Bone marrow (tissue), 2 donors: Measurements from ENCODE around the gene HYCC2.
A peak's percentile ranks its signal among the peaks of the same experiment; 100 is the strongest.
"Not testable (repeated sequence)": the region's sequence is repeated elsewhere in the genome, so short reads cannot be mapped to it uniquely, and the experiment has no call there.

Experiments
- DNase-seq, 2 donors: peaks; one replicate each; lab custom pipeline; 2025; lab: John Stamatoyannopoulos, UW

Gene HYCC2

DNA sequence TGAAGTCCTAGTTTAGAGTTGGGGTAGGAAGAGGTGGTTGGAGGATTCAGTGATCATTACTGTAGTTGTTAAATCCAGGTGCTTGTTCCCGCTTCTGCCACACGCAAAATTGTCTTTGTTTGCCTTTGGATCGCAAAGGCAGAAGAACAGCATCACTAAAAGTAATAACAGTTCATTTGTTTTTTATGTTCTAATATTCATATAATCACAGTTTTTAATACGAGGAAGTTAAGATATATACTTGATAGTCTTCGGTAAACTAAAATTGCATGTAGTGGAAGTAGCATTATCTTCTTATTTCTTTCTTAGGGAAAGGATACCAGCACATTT is 695 bp upstream of the HYCC2 start:
- DNase-seq = no peak

DNA sequence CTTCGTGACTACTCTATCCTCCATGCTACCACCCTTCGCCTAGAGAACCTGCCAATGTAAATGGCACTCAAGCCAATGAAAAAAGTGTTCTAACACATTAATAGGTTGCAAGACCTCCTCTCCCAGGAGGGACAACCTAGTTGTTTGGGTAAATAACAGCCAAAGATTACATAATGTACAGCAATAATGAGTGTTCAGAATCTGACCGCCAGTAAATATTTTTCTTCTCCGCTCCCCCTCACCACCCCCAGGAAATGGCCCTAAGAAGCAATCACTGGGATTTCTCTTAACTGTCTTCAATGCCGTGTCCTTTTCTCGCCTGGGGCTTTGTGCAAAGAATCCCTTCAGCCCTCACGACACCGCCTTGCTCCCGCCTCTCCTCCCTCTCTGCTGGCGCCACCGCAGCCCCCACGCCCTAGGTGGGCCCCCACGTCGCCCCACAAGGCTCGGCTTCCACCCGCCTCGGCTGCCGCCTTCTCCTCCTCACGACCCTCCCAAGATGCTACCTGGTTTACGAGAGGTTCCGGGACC is 458 bp downstream of the HYCC2 start:
- DNase-seq = no peak

DNA sequence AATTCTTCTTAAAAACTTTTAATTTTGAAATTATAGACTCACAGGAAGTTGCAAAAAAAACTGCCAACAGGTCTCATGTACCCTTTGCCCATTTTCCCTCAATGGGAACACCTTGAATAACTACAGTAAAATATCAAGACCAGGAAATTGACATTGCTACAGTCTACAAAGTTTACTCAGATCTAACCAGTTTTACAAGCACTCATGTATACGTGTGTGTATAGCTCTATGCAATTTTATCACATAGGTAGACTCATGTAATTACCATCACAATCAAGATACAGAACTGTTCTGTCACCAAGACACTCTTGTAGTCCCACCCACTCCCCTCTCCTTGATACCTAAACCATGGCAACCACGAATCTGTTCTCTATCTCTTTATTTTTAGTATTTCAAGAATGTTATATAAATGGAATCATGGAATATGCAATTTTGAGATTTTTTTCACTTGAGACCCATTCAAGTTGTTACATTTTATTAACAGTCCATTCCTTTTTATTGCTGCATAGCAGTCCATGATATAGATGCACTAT is 6.6 kb downstream of the HYCC2 start:
- no peak for DNase-seq

DNA sequence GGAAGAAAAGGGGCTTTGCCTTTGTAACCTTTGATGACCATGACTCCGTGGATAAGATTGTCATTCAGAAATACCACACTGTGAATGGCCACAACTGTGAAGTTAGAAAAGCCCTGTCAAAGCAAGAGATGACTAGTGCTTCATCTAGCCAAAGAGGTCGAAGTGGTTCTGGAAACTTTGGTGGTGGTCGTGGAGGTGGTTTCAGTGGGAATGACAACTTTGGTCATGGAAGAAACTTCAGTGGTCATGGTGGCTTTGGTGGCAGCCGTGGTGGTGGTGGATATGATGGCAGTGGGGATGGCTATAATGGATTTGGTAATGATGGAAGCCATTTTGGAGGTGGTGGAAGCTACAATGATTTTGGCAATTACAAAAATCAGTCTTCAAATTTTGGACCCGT is 8.0 kb downstream of the HYCC2 start:
- DNase-seq = not testable (repeated sequence)

DNA sequence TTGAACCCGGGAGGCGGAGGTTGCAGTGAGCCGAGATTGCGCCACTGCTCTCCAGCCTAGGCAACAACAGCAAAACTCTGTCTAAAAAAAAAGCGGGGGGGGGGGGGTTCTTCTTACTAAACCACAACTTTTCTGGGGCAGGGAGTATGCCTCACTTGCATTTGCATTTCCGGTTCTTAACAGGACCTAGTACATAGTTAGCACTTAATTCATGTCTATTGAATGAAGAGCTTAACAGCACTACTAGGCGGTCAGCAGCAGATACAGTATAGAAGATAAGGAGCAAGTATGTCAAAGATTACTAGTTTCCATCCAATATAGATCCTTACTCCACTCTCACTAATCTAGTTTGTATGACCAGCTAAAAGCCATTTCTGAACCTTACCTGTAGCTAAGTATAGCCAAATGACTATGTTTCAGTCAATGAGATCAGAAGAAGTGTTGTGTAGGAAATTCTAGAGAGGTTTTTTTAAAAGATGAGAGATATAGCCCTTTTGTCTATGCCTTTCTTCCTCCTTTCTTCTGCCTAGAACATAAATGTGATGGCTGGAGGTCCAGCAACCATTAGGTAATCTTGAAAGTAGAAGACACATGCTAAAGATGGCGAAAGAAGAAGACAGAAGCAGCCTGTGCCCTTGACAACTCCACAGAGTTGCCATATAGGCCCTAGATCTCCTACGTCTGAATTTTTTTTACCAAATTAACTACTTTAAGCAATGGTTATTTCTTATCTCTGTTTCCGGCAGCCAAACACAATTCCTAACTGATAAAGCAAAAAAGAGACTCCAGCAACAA is 11.3 kb downstream of the HYCC2 start:
- DNase-seq = no peak

DNA sequence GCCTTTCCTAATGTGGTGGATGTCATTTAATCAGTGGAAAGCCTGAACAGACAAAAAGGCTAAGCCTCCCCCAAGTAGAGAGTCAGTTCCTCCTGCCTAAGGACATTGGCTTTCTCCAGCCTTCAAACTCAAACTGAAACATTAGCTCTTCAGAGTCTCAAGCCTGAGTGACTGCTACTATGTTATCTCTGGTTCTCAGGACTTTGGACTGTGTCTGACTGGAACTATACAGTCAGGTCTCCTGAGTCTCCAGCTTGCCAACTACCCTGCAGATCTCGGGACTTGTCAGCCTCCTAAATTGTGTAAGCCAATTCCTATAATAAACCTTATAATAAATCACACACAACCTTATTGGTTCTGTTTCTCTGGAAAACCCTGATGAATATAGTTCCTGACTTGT is 12.6 kb downstream of the HYCC2 start:
- DNase-seq = no peak

DNA sequence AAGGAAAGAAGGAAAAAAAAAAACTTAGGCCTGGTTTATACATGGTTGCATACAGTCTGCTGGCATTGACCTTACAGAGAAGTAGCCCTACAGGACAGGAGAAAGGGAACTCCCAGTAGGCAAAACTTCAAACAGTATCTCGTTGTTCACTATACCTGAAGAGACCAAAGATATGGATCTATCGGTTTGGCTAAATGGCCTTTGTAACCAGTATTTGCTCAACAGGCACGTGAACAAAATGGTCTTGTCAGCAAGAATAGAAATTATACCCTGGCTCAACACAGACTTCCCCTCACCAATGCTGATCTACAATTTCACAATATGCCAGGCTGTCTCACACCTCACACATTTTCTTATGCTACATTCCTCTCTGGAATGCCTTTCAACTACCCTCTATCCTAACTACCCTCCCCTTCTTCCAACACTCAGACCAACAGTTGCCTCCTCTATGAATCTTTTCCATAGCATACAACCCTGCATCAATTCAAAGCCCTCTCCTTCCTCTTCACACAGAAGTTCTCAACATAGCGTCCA is 13.7 kb downstream of the HYCC2 start:
- no peak for DNase-seq

DNA sequence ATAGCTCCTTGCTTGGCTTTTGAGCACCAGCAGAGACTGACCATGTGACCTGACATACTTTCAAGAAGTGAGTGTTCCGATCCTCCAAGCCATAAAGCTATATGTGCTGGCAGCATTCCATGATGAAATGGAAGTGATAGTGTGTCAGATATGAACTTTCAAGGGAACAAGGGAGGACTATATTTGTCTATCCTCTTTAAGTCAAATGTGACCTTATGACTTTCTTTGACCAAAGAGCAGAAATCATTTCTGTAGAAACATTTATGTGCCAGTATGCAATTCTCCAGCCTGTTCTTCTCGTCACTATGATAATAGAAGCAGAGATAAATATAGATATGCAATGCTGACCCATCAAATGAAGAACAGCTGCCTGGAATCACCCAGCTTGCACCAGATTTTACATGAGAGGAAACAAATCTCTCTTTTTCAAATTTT is 14.4 kb downstream of the HYCC2 start:
- DNase-seq = no peak

DNA sequence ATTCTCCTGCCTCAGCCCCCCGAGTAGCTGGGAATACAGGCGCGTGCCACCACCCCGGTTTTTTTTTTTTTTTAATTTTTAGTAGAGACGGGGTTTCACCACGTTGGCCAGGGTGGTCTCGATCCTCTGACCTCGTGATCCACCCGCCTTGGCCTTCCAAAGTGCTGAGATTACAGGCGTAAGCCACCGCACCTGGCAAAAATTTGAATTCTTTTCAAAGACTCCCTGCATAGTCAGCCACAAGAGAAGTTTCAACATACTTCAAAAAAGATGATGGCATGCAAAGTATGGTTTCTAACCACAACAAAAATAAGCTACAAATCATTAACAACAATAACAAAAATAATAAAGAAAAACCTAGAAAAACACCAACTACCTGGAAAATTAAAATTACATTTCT is 22.0 kb downstream of the HYCC2 start:
- DNase-seq = no peak

DNA sequence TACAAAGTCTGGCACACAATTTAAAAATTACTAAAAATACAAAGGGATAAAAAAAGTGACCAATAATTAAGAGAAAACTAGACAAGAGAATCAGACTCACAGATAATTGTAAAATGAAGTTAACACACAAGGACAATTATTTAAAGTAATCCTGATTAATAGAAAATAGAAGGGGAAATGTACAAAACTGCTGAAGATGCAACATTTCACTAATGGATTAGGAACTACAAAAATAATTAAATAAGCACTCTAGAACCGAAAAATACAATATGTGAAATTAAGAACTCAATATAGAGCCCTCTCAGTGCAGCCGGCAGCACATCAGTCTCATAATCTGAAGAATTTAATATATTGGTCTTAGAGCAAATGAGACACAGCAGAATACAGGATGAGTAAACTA is 24.6 kb downstream of the HYCC2 start:
- no peak for DNase-seq

DNA sequence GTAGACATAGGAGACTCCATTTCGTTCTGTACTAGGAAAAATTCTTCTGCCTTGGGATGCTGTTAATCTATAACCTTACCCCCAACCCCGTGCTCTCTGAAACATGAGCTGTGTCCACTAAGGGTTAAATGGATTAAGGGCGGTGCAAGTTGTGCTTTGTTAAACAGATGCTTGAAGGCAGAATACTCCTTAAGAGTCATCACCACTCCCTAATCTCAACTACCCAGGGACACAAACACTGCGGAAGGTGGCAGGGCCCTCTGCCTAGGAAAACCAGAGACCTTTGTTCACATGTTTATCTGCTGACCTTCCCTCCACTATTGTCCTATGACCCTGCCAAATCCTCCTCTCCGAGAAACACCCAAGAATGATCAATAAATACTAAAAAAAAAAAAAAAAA is 28.4 kb downstream of the HYCC2 start:
- not testable (repeated sequence) for DNase-seq

DNA sequence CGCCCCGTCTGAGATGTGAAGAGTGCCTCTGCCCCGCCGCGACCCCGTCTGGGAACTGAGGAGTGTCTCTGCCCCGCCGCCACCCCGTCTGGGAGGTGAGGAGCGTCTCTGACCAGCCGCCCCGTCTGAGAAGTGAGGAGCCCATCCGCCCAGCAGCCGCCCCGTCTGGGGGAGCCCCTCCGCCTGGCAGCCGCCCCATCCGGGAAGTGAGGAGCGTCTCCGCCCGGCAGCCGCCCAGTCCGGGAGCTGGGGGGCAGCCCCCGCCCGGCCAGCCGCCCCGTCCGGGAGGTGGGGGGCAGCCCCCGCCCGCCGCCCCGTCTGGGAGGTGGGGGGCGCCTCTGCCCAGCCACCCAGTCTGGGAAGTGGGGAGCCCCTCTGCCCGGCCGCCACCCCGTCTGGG is 29.0 kb downstream of the HYCC2 start:
- DNase-seq = not testable (repeated sequence)

DNA sequence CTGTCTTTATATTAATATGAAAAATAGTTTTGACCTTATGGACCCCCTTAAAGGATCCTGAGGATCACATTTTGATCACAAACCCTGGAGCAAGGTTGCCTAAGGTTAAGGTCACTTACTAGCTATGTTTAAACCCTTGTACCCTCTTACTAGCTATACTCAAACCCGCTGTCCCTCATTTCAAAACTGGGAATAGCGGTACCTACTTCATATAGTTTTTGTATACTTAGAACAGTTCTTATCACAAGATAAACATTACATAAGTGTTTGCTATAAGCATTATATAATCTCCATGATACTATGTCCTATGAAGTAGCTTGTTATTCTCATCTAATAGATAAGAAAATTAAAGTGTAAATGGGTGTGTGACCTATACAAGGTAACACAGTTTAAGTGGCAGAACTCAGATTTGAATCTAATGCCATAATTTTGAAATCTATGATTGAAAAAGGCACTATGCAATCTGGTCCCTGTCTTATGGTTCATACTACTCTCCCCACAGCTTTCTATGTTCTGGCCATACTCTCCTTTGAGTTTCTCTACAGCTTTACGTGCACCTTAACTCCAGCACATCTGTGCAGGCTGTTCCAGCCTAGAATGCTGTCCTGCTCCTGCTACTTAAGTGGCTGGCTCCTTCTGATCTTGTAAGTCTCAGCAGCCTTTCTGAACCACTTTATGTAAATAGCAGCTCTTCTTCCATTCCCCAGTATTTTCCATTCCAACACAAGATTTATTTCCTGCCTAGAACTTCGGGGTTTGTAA is 30.4 kb downstream of the HYCC2 start:
- no peak for DNase-seq

DNA sequence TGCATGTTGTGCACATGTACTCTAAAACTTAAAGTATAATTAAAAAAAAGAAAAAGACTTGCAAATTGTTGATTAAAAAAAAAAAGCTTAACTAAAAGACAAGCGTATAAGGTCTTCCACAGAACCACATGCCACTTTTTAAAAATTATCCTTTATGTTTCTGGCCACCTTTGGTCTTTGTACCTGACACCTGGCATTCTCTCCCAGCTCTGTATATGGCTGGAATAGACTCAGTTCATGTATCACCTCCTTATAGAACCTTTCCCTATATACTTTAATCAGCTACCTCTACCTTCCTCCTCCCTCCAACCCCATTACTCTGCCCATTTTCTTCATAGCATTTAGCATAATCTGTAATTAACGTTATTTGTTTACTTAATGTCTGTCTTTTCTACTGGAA is 32.6 kb downstream of the HYCC2 start:
- DNase-seq = no peak

DNA sequence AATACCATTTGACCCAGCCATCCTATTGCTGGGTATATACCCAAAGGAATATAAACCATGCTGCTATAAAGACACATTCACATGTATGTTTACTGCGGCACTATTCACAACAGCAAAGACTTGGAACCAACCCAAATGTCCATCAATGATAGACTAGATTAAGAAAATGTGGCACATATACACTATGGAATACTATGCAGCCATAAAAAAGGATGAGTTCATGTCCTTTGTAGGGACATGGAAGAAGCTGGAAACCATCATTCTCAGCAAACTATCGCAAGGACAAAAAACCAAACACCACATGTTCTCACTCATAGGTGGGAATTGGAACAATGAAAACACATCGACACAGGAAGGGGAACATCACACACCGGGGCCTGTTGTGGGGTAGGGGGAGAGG is 33.1 kb downstream of the HYCC2 start:
- not testable (repeated sequence) for DNase-seq

DNA sequence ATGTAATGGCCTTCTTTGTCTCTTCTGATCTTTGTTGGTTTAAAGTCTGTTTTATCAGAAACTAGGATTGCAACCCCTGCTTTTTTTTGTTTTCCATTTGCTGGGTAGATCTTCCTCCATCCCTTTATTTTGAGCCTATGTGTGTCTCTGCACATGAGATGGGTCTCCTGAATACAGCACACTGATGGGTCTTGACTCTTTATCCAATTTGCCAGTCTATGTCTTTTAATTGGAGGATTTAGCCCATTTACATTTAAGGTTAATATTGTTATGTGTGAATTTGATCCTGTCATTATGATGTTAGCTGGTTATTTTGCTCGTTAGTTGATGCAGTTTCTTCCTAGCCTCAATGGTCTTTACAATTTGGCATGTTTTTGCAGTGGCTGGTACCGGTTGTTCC is 37.1 kb downstream of the HYCC2 start:
- not testable (repeated sequence) for DNase-seq

DNA sequence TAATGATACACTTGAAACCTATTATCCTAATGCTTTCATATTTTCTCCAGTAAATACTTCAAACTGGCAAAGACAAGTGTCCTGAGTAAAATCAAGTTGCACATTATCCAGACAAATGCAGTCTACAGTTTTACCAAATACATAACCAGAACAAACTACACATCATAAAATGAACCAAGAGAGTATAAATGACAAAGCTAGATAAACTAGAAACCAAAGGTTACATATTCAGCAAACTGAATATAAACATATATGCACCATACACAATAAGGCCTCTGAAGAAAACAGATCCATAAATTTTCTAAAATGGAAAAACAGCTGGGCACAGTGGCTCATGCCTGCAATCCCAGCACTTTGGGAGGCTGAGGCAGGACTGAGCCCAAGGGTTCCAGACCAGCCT is 47.0 kb downstream of the HYCC2 start:
- DNase-seq = no peak

DNA sequence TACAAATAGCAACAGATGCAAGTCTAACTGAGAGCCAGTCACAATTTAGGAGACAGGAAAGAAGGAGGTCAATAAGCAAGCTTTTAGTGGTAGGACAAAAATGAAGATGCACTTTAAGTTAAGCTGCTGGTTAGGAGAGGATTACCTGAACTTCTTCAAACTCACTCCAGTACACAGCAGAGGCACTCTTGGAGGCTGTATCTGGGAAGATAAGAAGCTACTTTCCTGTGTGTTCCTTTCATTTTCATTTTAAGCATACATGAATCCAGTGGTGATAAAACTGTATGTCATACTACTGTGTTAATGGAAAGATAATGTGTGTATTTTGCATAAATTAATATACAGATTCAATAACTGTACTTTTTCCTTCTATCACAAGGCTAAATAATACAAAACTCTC is 49.6 kb downstream of the HYCC2 start:
- DNase-seq = peak in 1 of 2 donors; percentile 56
